DOHH2 (cell line): ENCODE data around the gene CEP19.
"Not testable (repeated sequence)": the region's sequence is repeated elsewhere in the genome, so short reads cannot be mapped to it uniquely, and the experiment has no call there.

Experiments used
- H3F3A ChIP-seq: fragments of 200-600 bp; sonication (generic), shearing (Covaris generic); 2 replicates; pipeline ENCODE4 v1.6.0; 2016; ENCODE audit warnings: antibody characterized with exemption, mild to moderate bottlenecking; ENCODE audit not compliant: control insufficient read depth, insufficient read depth
- H3K27ac ChIP-seq: fragments of 200-600 bp; sonication (generic); 2 replicates; pipeline ENCODE4 v1.5.1; 2014; ENCODE audit warnings: low read depth, mild to moderate bottlenecking, low read length, moderate library complexity
- H3K27me3 ChIP-seq: fragments of 200-600 bp; sonication (generic); 2 replicates; pipeline ENCODE4 v1.6.1; 2014; ENCODE audit warnings: mild to moderate bottlenecking, low read length, mixed read lengths; ENCODE audit not compliant: control insufficient read depth
- H3K36me3 ChIP-seq: fragments of 200-600 bp; sonication (generic); 2 replicates; pipeline ENCODE4 v1.6.1; 2014; ENCODE audit warnings: mild to moderate bottlenecking, low read length, moderate library complexity, mixed read lengths; ENCODE audit not compliant: control insufficient read depth
- H3K4me1 ChIP-seq: fragments of 200-600 bp; sonication (generic); 2 replicates; pipeline ENCODE4 v1.6.1; 2014; ENCODE audit warnings: mild to moderate bottlenecking, low read length, mixed read lengths; ENCODE audit not compliant: control insufficient read depth
- H3K4me2 ChIP-seq: fragments of 200-600 bp; sonication (generic); 2 replicates; pipeline ENCODE4 v1.6.0; 2014; ENCODE audit warnings: mild to moderate bottlenecking, low read length, moderate library complexity
- H3K4me3 ChIP-seq: fragments of 200-600 bp; sonication (generic); 2 replicates; pipeline ENCODE4 v1.5.1; 2014; ENCODE audit warnings: mild to moderate bottlenecking, low read length, mixed read lengths
- H3K79me2 ChIP-seq: fragments of 200-600 bp; sonication (generic); 2 replicates; pipeline ENCODE4 v1.6.1; 2014; ENCODE audit warnings: mild to moderate bottlenecking, low read length, mixed read lengths; ENCODE audit not compliant: control insufficient read depth
- H3K9me2 ChIP-seq: fragments of 200-600 bp; sonication (generic); replicated peaks from 2 replicates; pipeline ENCODE4 v1.6.1; 2014; ENCODE audit warnings: mild to moderate bottlenecking, low read length, mixed read lengths; ENCODE audit not compliant: control insufficient read depth
- H3K9me3 ChIP-seq: fragments of 200-600 bp; sonication (generic); 2 replicates; pipeline ENCODE4 v1.6.1; 2014; ENCODE audit warnings: antibody characterized with exemption, low read length, mixed read lengths; ENCODE audit not compliant: control insufficient read depth, insufficient read depth
- H4K20me1 ChIP-seq: fragments of 200-600 bp; sonication (generic); 2 replicates; pipeline ENCODE4 v1.6.0; 2014; ENCODE audit warnings: low read depth, mild to moderate bottlenecking, antibody characterized with exemption, low read length, moderate library complexity; ENCODE audit not compliant: control insufficient read depth, insufficient read depth
- EZH2phosphoT487 ChIP-seq: fragments of 200-600 bp; sonication (generic); IDR thresholded peaks from 2 replicates; pipeline ENCODE4 v1.6.1; 2017; ENCODE audit warnings: borderline replicate concordance, mild to moderate bottlenecking, antibody characterized with exemption, low read length, moderate library complexity, mixed read lengths
- TF ChIP-seq, protein P1 (sequence below): fragments of 200-600 bp; sonication (generic); IDR thresholded peaks from one replicate; pipeline ENCODE4 v1.5.1; 2014; ENCODE audit warnings: antibody characterized with exemption, mild to moderate bottlenecking, low read depth, low read length; ENCODE audit not compliant: poor library complexity, severe bottlenecking

The CEP19 gene

GRCh38 chr3:196754091-196754981 is 42.3 kb upstream of the CEP19 start:
- H3K9me3 ChIP-seq, result peaks cover 12% of the 10 kb centered on the region
- H3K27me3 ChIP-seq, result no peaks in the 10 kb centered on the region
- H3K79me2 ChIP-seq, result peaks cover 97% of the 10 kb centered on the region
- H4K20me1 ChIP-seq, result no peaks in the 10 kb centered on the region; the same call in 1 of the 2 replicates
- no peaks in the 10 kb centered on the region for H3K9me2 ChIP-seq
- TF ChIP-seq, protein P1, sequence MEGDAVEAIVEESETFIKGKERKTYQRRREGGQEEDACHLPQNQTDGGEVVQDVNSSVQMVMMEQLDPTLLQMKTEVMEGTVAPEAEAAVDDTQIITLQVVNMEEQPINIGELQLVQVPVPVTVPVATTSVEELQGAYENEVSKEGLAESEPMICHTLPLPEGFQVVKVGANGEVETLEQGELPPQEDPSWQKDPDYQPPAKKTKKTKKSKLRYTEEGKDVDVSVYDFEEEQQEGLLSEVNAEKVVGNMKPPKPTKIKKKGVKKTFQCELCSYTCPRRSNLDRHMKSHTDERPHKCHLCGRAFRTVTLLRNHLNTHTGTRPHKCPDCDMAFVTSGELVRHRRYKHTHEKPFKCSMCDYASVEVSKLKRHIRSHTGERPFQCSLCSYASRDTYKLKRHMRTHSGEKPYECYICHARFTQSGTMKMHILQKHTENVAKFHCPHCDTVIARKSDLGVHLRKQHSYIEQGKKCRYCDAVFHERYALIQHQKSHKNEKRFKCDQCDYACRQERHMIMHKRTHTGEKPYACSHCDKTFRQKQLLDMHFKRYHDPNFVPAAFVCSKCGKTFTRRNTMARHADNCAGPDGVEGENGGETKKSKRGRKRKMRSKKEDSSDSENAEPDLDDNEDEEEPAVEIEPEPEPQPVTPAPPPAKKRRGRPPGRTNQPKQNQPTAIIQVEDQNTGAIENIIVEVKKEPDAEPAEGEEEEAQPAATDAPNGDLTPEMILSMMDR, result no peak
- no peak overlapping the region for H3K4me3 ChIP-seq
- H3K27ac ChIP-seq, result no peak overlapping the region
- no peak overlapping the region for H3K4me2 ChIP-seq
- H3K36me3 ChIP-seq, result peaks cover 84% of the 10 kb centered on the region
- H3K4me1 ChIP-seq, result no peaks in the 10 kb centered on the region
- no peaks in the 10 kb centered on the region for H3F3A ChIP-seq

DNA sequence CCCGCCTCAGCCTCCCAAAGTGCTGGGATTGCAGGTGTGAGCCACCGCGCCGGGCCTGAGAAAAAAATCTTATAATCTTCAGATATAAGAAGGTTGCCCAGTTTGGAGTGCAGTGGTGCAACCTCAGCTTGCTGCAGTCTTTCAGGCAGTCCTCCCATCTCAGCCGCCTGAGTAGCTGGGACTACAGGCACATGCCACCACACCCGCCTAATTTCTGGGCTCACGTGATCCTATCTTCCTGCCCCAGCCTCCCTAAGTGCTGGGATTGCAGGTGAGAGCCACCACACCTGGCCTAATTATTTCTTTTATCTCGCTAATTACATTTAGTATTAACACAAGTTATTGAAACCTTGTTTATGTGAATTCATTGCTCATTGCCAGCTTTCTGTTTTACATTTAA is 41.2 kb upstream of the CEP19 start:
- Histone ChIP-seq H3K27ac (no peak overlapping the region), H3K4me3 (no peak overlapping the region), H3K79me2 (peaks cover 97% of the 10 kb centered on the region), H3K36me3 (peaks cover 89% of the 10 kb centered on the region), H3K9me2 (no peaks in the 10 kb centered on the region), H3K9me3 (peaks cover 12% of the 10 kb centered on the region), H3K4me2 (no peak overlapping the region), H3K4me1 (no peaks in the 10 kb centered on the region), H4K20me1 (peaks cover 4% of the 10 kb centered on the region; the same call in 1 of the 2 replicates), H3K27me3 (no peaks in the 10 kb centered on the region), H3F3A (no peaks in the 10 kb centered on the region; the same call in 1 of the 2 replicates)
- no peak for TF ChIP-seq EZH2phosphoT487
- TF ChIP-seq, protein P1, result no peak

DNA sequence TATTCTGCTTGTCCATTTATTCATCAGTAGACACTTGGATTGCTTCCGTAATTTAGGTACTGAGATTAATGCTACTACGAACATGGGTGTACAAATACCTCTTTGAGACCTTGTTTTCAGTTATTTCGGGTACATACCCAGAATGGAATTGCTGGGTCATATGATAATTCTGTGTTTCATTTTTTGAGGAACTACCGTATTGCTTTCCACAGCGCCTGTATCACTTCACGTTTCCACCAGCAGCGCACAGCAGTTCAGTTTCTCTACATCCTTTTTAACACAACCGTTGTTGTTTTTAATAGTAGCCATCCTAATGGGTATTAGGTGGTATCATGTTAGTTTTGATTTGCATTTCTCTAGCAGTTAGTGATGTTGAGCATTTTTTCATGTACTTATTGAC is 37.1 kb upstream of the CEP19 start:
- Histone ChIP-seq H3K36me3 (peaks cover 78% of the 10 kb centered on the region), H3K27ac (no peak overlapping the region), H3K9me2 (no peaks in the 10 kb centered on the region), H3K4me1 (no peaks in the 10 kb centered on the region), H3F3A (peaks cover 2% of the 10 kb centered on the region; the same call in 1 of the 2 replicates), H4K20me1 (peaks cover 4% of the 10 kb centered on the region; the same call in 1 of the 2 replicates), H3K4me2 (no peak overlapping the region), H3K9me3 (no peaks in the 10 kb centered on the region), H3K27me3 (no peaks in the 10 kb centered on the region), H3K4me3 (no peak overlapping the region), H3K79me2 (peaks cover 97% of the 10 kb centered on the region)
- TF ChIP-seq EZH2phosphoT487, result no peak
- TF ChIP-seq, protein P1, result no peak

- H4K20me1 ChIP-seq, H3K9me3 ChIP-seq, H3K4me2 ChIP-seq, H3K9me2 ChIP-seq, H3K27ac ChIP-seq, H3F3A ChIP-seq, H3K4me3 ChIP-seq, H3K27me3 ChIP-seq: not testable (repeated sequence)
- Histone ChIP-seq H3K4me1 (peaks cover 18% of the 10 kb centered on the region), H3K79me2 (peaks cover 91% of the 10 kb centered on the region), H3K36me3 (peaks cover 48% of the 10 kb centered on the region)
These were observed 31.5 kb upstream of the CEP19 start for GRCh38 chr3:196743569-196743968.
